GM19023 (cell line): Measurements from ENCODE around the gene NDUFA1.
"Not testable (repeated sequence)": the region's sequence is repeated elsewhere in the genome, so short reads cannot be mapped to it uniquely, and the experiment has no call there.

ENCODE experiments used
- ATAC-seq: cut with Tn5 transposase; IDR thresholded peaks from one replicate; pipeline ENCODE4 v1.9.1; 2021; ENCODE audit warnings: mild to moderate bottlenecking, moderate library complexity; ENCODE audit not compliant: unreplicated experiment

The NDUFA1 gene

DNA sequence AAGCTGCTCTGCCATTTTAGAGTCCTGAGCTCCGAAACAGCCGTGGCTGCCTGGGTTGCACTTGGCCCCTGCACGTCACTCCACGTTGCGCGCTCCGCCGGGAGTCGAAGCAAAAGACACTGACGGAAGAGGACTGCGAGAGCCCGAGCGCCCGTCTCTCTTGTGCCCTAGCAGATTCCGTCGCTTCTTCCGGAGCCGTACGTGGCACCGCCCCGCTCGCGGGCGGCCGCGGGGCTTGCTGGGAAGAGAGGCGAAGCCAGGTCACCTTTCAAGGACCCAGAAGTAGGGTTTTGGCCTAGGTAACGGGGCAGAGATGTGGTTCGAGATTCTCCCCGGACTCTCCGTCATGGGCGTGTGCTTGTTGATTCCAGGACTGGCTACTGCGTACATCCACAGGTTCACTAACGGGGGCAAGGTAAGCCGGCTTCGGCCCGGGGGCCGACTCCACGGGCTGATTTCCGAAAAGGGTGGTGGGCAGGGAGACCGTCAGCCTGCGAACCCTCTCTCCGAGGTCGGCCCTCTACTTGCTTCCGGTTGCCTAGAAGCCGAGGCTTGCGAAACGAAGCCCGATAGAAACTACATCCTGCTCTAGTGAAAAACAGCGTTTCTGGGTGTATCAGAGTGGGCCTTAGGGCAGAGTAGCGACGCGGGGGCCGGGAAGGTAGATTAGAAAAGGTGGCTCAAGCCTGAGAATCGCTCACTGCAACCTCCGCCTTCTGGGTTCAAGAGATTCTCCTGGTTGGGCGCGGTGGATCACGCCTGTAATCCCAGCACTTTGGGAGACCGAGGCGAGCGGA, at the start of gene NDUFA1, which contains the start of gene RNF113A:
NDUFA1 (plus strand) TSS at position 234 of the 797 bp plus-strand sequence; CDS start at position 314, 80 bp downstream.
RNF113A (minus strand) TSS at position 135 of the 797 bp plus-strand sequence; CDS start at position 15, 120 bp downstream.
- peak; percentile 88 for ATAC-seq

GRCh38 chrX:119824221-119824620, 47.4 kb upstream of the NDUFA1 start:
- not testable (repeated sequence) for ATAC-seq

DNA sequence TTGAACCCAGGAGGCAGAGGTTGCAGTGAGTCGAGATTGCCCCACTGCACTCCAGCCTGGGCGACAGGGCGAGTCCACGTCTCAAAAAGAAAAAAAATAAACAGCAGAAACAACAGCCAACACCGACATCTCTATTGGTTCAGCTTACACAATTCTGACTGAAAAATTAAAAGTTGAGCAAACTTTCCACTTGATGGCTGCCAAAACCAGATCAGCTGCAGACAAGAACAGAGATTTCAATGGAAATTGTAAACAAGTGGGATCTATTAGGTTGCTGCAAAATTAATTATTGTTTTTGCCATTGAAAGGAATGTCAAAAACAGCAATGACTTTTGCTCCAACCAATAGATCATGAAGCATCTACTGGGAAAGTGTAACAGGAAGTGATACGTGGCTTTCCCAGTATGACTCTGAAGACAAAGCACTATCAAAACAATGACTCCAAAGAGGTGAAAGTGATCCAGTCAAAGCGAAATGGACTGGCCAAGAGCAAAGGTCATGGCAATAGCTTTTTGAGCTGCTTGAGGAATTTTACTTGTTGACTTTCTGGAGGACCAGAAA, 45.2 kb upstream of the NDUFA1 start:
- no peak for ATAC-seq

DNA sequence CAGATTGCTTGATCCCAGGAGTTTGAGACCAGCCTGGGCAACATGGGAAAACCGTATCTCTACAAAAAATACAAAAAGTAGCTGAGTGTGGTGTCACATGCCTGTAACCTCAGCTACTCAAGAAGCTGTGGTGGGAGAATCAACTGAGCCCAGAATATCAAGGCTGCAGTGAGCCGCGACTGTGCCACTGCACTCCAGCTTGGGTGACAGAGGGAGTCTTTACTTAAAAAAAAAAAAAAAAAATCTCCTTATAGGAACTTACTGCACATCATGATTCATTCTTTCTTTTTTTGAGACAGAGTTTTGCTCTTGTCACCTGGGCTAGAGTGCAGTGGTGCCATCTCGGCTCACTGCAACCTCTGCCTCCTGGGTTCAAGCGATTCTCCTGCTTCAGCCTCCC, 43.2 kb upstream of the NDUFA1 start:
- ATAC-seq: no peak

DNA sequence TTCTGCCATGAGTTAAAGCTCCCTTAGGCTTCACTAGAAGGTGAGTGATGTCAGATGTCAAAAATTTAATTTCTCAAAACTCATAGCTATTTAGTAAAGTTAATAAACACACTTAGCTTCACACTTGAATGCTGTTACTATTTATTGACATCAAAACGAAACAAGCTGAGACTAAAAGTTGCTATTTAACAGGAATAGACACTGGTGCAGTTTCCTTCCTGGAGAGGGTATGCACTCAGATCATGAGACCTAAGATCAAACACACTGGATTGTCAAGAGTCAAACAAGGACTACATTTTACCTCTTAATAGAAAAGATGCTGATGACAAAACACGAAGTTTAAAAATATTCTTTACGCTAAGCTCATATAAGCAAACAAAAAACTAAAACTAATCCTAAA, 37.7 kb upstream of the NDUFA1 start:
- ATAC-seq: no peak

- ATAC-seq: peak; percentile 95
These were observed 19.0 kb upstream of the NDUFA1 start, which contains the start of gene UPF3B for GRCh38 chrX:119852382-119853353. Gene UPF3B, minus strand, starts transcription at chrX:119852963. Its CDS starts 35 bp downstream, at chrX:119852928.

- no peak for ATAC-seq
These were observed 18.2 kb upstream of the NDUFA1 start for GRCh38 chrX:119853444-119853843.

DNA sequence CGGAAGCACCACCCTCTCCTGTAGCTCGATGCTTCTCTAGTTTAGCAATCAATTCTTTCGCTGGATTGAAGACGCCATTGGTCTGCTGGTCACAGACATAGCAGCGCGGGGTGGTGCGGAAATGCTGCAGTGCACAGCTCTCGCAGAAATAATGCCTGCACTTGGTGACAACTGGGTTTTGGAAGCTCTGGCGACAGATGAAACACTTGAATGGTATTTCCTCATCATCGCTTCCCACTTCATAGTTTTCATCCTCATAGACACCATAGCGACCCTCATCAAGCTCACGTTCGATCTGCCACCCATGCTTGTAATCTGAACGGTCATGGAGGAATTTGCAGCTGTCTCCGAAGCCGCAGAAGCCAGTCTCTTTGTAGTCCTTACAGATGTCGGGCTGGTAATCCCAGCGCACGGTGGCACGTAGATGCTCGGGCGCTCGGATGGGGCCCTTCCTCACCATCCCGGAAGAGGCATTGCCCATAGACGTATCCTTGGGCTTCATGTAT, 953 bp upstream of the NDUFA1 start:
- ATAC-seq: no peak

GRCh38 chrX:119871245-119871598, 410 bp upstream of the NDUFA1 start:
- peak; percentile 41 for ATAC-seq

DNA sequence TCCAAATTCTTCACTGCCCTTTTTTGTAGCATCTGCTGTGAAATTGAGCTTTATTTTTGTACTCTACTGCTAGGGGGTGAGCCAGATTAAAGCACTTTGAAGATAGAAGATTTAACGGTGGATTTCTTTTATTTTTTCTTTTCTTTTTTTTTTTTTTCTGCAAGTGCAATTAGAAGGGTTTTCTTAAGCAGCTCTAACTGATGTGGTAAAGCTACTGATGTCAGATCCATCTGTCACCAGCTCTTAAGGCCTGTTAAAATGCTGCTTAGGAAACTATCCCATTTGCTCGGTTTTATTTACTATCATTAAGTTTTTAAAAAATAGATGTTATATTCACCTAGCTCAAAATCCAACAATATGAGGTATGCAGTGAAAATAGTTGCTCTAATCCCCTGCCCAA, 7.1 kb downstream of the NDUFA1 start:
- ATAC-seq: no peak

GRCh38 chrX:119880076-119880475, 8.4 kb downstream of the NDUFA1 start:
- ATAC-seq: no peak

- ATAC-seq: peak; percentile 81
These were observed 9.2 kb downstream of the NDUFA1 start for GRCh38 chrX:119880552-119881437.

- no peak for ATAC-seq
These were observed 14.2 kb downstream of the NDUFA1 start for GRCh38 chrX:119885554-119886428.

DNA sequence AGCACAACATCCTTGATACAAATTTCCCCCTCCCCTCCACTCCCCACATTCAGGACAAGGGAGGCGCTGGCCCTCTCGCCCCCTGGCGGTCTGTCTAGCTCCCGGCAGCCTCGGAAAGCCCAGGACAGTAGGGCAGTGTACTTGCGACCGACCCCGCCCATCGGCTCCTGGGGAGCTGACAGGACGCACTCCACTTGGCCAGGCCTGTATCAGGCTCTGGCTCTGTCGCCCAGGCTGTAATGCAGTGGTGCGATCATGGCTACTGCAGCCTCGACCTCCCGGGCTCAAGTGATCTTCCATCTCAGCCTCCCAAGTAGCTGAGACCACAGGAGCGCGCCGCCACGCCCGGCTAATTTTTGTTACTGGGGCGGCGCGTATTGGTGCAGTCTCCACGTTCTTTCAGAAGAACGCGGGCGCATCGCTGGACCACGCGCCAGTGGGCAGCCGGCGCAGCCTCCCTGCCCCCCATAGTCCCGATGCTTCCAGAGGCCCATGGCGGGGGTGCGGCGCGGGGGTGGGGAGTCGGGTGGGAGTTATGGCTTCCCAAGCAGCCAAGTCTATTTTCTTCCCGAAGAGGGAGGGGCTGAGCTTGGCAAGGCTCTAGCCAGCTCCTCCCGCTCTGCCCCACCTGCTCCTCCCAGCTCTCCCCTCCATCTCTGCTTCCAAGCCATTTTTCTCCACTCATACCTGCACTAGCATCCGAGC, 16.2 kb downstream of the NDUFA1 start:
- ATAC-seq: peak; percentile 86

- not testable (repeated sequence) for ATAC-seq
These were observed 19.0 kb downstream of the NDUFA1 start for GRCh38 chrX:119890626-119891025.

DNA sequence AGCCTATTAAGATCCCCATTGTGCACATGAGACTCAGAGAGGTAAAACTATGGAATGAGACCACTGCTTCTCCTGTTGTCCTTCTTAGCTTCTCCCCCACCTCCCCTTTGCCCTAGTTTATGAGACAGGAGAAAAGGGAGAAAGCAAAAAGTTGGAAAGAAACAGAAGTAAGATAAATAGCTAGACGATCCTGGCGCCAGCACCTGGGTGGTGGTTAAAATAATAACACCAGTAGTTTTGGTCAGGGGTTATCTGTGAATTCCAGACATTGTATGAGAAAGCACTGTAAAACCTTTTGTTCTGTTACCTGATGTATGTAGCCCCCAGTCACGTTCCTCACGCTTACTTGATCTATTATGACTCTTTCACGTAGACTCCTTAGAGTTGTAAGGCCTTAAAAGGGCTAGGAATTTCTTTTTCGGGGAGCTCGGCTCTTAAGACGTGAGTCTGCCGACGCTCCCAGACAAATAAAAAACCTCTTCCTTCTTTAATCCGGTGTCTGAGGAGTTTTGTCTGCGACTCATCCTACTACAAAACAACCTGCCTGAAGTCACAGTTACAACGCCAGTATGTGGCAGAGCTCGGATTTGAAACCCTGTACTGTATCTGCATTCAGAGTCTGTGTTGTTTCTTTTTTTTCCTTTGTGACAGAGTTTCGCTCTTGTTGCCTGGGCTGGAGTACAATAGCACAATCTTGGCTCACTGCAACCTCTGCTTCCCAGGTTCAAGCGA, 20.5 kb downstream of the NDUFA1 start:
- not testable (repeated sequence) for ATAC-seq

DNA sequence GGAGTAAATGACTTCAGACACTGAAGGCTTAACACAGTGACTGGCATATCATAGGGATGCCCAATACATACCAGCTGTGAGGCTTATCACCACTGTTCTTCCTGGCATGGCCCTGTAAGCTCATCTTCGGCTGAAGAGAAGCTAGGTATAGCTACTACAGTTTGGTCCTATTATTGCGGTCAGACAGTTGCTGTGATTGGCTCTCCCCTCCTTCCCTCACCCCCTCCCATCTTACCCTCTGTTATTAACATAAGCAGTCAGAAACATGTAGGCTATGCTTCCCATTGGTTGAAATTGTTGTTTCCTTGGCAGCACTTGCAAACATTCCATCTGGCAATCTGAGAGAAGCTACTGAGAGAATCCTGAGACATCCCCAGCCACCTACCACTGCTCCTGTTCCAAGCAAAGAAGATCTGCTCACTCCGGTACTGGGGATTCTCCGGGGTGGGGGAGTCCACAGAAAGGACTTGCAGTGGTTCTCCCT, 24.3 kb downstream of the NDUFA1 start, which contains the start of gene AKAP14:
AKAP14 (plus strand) TSS at position 51 of the 484 bp plus-strand sequence. CDS start 7,331 bp downstream, outside the sequence.
- ATAC-seq: no peak
